OCI-LY3 (cell line): ENCODE data around the gene LILRB3.
"Not testable (repeated sequence)": the region's sequence is repeated elsewhere in the genome, so short reads cannot be mapped to it uniquely, and the experiment has no call there.

Experiments used
- H2AFZ ChIP-seq: fragments of 200-600, 300-600 bp; shearing (Covaris generic); 2 replicates; pipeline ENCODE4 v1.6.0; 2014; ENCODE audit warnings: antibody characterized with exemption, low read depth, low read length
- H3K27ac ChIP-seq: fragments of 200-600, 300-600 bp; sonication (generic); 2 replicates; pipeline ENCODE4 v1.5.1; 2014; ENCODE audit warnings: mild to moderate bottlenecking, low read length, moderate library complexity, mixed read lengths
- H3K27me3 ChIP-seq: fragments of 200-600, 300-600 bp; sonication (generic); 2 replicates; pipeline ENCODE4 v1.6.1; 2014; ENCODE audit warnings: low read depth, low read length, mixed read lengths
- H3K36me3 ChIP-seq: fragments of 200-600, 300-600 bp; sonication (generic); replicated peaks from 2 replicates; pipeline ENCODE3; 2014; ENCODE audit warnings: low read depth, low read length, mixed read lengths
- H3K4me1 ChIP-seq: fragments of 300-600, 200-600 bp; sonication (generic); 2 replicates; pipeline ENCODE4 v1.6.1; 2014; ENCODE audit warnings: low read length, mixed read lengths
- H3K4me2 ChIP-seq: fragments of 200-600, 300-600 bp; sonication (generic); 2 replicates; pipeline ENCODE4 v1.6.1; 2014; ENCODE audit warnings: low read length, mixed read lengths
- H3K4me3 ChIP-seq: fragments of 300-600, 200-600 bp; sonication (generic); 2 replicates; pipeline ENCODE4 v1.5.1; 2014; ENCODE audit warnings: antibody characterized with exemption, mild to moderate bottlenecking, low read length, moderate library complexity
- H3K79me2 ChIP-seq: fragments of 300-600, 200-600 bp; shearing (Covaris generic); 2 replicates; pipeline ENCODE4 v1.6.1; 2014; ENCODE audit warnings: mild to moderate bottlenecking, low read length, mixed read lengths
- H3K9ac ChIP-seq: fragments of 300-600, 200-600 bp; shearing (Covaris generic); 2 replicates; pipeline ENCODE4 v1.6.0; 2014; ENCODE audit warnings: mild to moderate bottlenecking, low read length, moderate library complexity
- H3K9me3 ChIP-seq: fragments of 200-600, 300-600 bp; shearing (Covaris generic); 2 replicates; pipeline ENCODE4 v1.6.1; 2014; ENCODE audit warnings: low read length, mixed read lengths; ENCODE audit not compliant: insufficient read depth
- H4K20me1 ChIP-seq: fragments of 200-600, 300-600 bp; sonication (generic); 2 replicates; pipeline ENCODE4 v1.6.1; 2016; ENCODE audit warnings: low read length, mixed read lengths; ENCODE audit not compliant: insufficient read depth
- EZH2phosphoT487 ChIP-seq: fragments of 200-600 bp; shearing (Covaris generic); IDR thresholded peaks from 2 replicates; pipeline ENCODE4 v1.6.1; 2018; ENCODE audit warnings: antibody characterized with exemption, mixed run types, low read depth
- TF ChIP-seq, protein P1 (sequence below): fragments of 200-600, 300-600 bp; sonication (generic); IDR thresholded peaks from 2 replicates; pipeline ENCODE4 v1.5.1; 2014; ENCODE audit warnings: antibody characterized with exemption, low read length, low read depth

The LILRB3 gene

DNA sequence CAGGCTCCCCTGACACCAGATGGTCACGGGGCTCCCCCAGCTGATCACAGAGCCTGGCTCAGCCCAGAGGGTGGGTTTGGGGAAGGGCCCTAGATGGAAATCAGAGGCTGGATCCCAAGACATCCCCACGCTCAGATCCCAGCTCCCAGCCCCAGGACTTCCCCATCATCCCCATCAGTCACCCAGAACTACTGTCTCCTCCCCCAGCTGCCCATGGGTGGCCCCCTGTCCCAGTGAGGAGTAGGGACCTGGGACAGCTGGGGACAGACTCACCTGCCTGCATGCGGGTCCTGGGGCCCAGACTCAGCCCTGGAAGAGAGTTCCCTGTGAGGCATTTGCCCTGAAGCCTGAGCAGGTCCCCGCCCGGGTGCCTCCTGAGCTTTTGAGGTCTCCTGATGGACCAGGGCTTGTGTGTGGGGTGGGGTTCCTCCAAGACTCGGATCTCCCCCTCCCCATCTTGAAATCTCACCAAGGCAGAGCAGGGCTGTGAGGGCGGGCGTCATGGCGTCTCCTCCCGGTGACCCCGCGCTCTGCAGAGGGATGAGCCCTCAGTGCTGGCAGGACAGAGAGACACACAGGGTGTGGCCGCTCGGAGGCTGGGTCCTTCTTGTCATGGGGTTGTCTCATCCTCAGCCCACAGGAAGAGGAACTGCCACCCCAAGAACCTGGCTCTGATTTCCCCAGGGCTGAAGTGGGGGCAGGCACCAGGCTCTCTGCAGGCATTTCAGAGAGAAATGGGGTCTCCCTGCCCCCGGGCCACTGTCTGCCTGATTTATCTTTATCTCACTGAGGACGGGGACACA is at the start of gene LILRB3:
LILRB3 (minus strand) TSS at position 534 of the 803 bp plus-strand sequence; CDS start at position 503, 31 bp downstream.
- Histone ChIP-seq H3K4me1 (peaks cover 14% of the 10 kb centered on the region), H3K4me2 (peak within 1 kb of the TSS; percentile 45)

DNA sequence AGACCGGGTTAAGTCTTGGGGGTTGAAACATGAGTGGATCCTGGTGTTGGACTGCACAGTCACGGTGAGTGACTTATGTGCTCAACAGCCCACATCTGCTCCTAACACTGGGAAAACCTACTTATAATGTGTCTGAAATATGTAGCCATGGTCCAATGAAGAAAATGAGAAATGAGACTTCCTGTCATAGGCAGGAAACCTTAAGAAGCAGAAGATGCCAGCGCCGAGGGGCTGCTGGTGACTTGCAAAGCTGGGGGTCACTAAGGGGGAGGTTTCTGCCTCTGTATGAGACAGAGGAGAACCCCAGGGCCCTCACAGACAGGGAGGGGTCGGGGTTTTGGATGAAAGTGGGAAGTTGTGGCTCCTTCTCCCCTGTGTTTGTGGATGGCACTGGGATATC is 49.4 kb upstream of the LILRB3 start:
- H3K4me2 ChIP-seq, H4K20me1 ChIP-seq: not testable (repeated sequence)

More for the DNA sequence above, at the start of gene LILRB3:
- H4K20me1 ChIP-seq, H3K27me3 ChIP-seq, H3K27ac ChIP-seq, H3K9ac ChIP-seq, H3K79me2 ChIP-seq, H2AFZ ChIP-seq, H3K9me3 ChIP-seq, H3K36me3 ChIP-seq: not testable (repeated sequence)
- H3K4me3 ChIP-seq: peak within 1 kb of the TSS; percentile 41

DNA sequence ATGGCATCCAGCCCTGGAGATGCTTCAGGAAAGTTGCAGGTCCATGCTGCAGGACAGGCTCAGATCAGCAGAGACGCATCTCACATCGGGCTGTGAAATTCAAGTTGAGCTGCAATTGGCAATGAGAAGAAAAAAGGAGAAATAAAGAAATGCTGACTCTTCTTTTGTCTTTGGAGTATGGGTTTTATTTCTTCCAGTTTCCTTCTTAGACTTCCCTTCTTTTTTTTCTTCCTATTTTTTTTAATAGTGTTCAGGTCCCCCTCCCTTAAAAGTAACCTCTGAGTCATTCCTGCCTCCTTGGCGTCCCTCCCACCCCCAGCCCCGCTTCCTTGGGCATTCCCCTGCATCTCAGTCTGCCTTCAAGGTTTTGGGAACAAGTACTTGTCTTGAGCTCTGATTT is 48.8 kb upstream of the LILRB3 start:
- peaks cover 12% of the 10 kb centered on the region for H3K4me1 ChIP-seq
- not testable (repeated sequence) for H3K36me3 ChIP-seq, H3K4me3 ChIP-seq, H3K79me2 ChIP-seq, H3K4me2 ChIP-seq, H2AFZ ChIP-seq, H3K9ac ChIP-seq, H3K27ac ChIP-seq, H4K20me1 ChIP-seq, H3K9me3 ChIP-seq
- peaks cover 38% of the 10 kb centered on the region for H3K27me3 ChIP-seq

More for the DNA sequence above, 49.4 kb upstream of the LILRB3 start:
- not testable (repeated sequence) for H3K36me3 ChIP-seq, H3K79me2 ChIP-seq, H3K27ac ChIP-seq, H3K4me3 ChIP-seq, H3K9me3 ChIP-seq, H2AFZ ChIP-seq, H3K9ac ChIP-seq
- Histone ChIP-seq H3K27me3 (peaks cover 35% of the 10 kb centered on the region), H3K4me1 (peaks cover 12% of the 10 kb centered on the region)

DNA sequence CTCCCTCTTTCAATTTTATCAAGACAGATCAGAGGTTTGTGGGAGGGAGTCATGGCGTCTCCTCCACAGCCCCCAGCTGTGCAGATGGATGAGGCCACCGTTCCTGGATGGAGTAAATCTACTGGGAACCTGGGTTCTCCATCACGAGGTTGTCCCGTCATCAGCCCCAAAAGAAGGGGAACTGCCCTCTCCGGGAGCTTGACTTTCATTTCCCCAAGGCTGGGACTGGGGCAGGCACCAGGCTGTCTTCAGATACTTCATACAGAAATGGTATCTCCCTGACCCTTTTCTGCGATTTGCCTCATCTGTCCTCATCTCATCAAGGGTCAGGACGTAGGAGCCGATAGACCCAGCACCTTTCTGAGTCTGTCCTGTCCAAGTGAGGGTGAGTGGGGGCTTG is 48.3 kb upstream of the LILRB3 start:
- Histone ChIP-seq H4K20me1 (no peaks in the 10 kb centered on the region), H3K4me2 (peak overlapping the region; percentile 22), H3K27me3 (peaks cover 41% of the 10 kb centered on the region), H3K4me3 (peak overlapping the region; percentile 2; the same call in 1 of the 2 replicates), H3K36me3 (no peaks in the 10 kb centered on the region), H3K4me1 (peaks cover 12% of the 10 kb centered on the region), H2AFZ (no peak overlapping the region), H3K27ac (no peak overlapping the region), H3K79me2 (no peaks in the 10 kb centered on the region), H3K9me3 (no peaks in the 10 kb centered on the region), H3K9ac (no peak overlapping the region)
- TF ChIP-seq EZH2phosphoT487: no peak
- TF ChIP-seq, protein P1, sequence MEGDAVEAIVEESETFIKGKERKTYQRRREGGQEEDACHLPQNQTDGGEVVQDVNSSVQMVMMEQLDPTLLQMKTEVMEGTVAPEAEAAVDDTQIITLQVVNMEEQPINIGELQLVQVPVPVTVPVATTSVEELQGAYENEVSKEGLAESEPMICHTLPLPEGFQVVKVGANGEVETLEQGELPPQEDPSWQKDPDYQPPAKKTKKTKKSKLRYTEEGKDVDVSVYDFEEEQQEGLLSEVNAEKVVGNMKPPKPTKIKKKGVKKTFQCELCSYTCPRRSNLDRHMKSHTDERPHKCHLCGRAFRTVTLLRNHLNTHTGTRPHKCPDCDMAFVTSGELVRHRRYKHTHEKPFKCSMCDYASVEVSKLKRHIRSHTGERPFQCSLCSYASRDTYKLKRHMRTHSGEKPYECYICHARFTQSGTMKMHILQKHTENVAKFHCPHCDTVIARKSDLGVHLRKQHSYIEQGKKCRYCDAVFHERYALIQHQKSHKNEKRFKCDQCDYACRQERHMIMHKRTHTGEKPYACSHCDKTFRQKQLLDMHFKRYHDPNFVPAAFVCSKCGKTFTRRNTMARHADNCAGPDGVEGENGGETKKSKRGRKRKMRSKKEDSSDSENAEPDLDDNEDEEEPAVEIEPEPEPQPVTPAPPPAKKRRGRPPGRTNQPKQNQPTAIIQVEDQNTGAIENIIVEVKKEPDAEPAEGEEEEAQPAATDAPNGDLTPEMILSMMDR: no peak

DNA sequence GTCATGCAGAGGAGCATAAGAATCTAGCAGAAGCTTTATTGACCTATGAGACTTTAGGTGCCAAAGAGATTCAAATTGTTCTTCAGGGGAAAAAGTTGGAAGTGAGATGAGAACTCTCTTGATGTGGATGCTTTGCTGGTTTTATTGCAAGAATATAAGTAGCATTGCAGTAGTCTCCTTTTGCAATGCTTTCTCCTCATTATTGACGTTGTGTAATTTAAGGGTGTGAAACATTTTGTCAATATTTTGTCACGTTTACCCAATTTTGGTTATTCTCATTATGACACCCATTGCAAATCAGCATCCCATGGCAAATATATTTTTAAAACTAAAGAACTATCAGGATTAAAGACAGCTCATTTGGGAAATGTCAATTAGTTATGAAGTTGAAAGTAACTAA is 46.1 kb upstream of the LILRB3 start:
- Histone ChIP-seq H2AFZ (no peak overlapping the region), H3K4me1 (peaks cover 12% of the 10 kb centered on the region), H3K36me3 (no peaks in the 10 kb centered on the region), H3K79me2 (no peaks in the 10 kb centered on the region), H3K27me3 (peaks cover 47% of the 10 kb centered on the region), H3K4me3 (no peak overlapping the region), H3K9ac (no peak overlapping the region), H3K27ac (no peak overlapping the region), H3K4me2 (no peak overlapping the region), H4K20me1 (no peaks in the 10 kb centered on the region), H3K9me3 (no peaks in the 10 kb centered on the region)
- TF ChIP-seq EZH2phosphoT487: no peak
- TF ChIP-seq, protein P1: no peak
